ENCODE data around the gene TREML4.

TREML4 gene

DNA sequence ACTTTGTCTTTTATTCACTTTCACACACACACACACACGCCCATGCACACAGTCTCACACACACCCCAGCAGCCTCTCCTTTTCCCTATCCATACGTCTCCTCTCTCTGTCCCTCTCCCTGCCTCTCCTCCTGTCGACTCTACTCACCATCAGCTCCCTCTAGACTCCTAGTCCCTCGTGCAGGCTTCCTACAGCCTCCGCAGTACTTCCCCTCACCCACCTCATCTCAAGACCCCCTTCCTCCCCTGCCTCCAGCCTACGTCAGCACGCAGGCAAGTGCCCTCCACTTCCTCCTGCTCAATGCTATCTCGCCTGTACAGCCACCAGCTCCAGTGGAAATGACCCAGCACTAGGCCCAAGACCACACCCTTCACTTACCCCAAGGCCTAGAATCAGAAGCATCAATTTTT, 26.4 kb upstream of the TREML4 start:
- H3K27me3 ChIP-seq (ENCODE audit: insufficient read depth, poor library complexity, severe bottlenecking): no peaks in the 10 kb centered on the region
- H3K27ac ChIP-seq (replicated peaks): peak overlapping the region; percentile 89

GRCh38 chr6:41204156-41204555, 24.0 kb upstream of the TREML4 start:
- TF ChIP-seq, protein P1, sequence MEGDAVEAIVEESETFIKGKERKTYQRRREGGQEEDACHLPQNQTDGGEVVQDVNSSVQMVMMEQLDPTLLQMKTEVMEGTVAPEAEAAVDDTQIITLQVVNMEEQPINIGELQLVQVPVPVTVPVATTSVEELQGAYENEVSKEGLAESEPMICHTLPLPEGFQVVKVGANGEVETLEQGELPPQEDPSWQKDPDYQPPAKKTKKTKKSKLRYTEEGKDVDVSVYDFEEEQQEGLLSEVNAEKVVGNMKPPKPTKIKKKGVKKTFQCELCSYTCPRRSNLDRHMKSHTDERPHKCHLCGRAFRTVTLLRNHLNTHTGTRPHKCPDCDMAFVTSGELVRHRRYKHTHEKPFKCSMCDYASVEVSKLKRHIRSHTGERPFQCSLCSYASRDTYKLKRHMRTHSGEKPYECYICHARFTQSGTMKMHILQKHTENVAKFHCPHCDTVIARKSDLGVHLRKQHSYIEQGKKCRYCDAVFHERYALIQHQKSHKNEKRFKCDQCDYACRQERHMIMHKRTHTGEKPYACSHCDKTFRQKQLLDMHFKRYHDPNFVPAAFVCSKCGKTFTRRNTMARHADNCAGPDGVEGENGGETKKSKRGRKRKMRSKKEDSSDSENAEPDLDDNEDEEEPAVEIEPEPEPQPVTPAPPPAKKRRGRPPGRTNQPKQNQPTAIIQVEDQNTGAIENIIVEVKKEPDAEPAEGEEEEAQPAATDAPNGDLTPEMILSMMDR (IDR thresholded peaks at IDR 0.05; ENCODE audit: insufficient read depth, low read length): no peak
- TF ChIP-seq GABPA (IDR thresholded peaks at IDR 0.05; ENCODE audit: low read depth) (no peak), SPI1 (IDR thresholded peaks at IDR 0.05; ENCODE audit: borderline replicate concordance, low read depth) (no peak), REST (IDR thresholded peaks at IDR 0.05; ENCODE audit: insufficient replicate concordance, low read depth) (no peak), POLR2AphosphoS5 (IDR thresholded peaks at IDR 0.05; ENCODE audit: low read depth) (no peak)
- Histone ChIP-seq H3K4me3 (replicated peaks; ENCODE audit: insufficient read depth, low read length) (no peak overlapping the region), H3K27ac (replicated peaks) (no peak overlapping the region), H3K27me3 (ENCODE audit: insufficient read depth, poor library complexity, severe bottlenecking) (no peaks in the 10 kb centered on the region)
- DNase-seq (ENCODE audit: low read depth in 1 of 2, low spot score in 1 of 2): no peak

More for the DNA sequence above, 26.4 kb upstream of the TREML4 start:
- DNase-seq (ENCODE audit: low read depth in 1 of 2, low spot score in 1 of 2): peak in 1 of 2 experiments; percentile 30
- H3K4me3 ChIP-seq (replicated peaks; ENCODE audit: insufficient read depth, low read length): no peak overlapping the region
- TF ChIP-seq POLR2AphosphoS5 (IDR thresholded peaks at IDR 0.05; ENCODE audit: low read depth): no peak
- TF ChIP-seq SPI1 (IDR thresholded peaks at IDR 0.05; ENCODE audit: borderline replicate concordance, low read depth): peak; percentile 22; the same call in 1 of the 2 replicates
- TF ChIP-seq, protein P1 (IDR thresholded peaks at IDR 0.05; ENCODE audit: insufficient read depth, low read length): no peak

DNA sequence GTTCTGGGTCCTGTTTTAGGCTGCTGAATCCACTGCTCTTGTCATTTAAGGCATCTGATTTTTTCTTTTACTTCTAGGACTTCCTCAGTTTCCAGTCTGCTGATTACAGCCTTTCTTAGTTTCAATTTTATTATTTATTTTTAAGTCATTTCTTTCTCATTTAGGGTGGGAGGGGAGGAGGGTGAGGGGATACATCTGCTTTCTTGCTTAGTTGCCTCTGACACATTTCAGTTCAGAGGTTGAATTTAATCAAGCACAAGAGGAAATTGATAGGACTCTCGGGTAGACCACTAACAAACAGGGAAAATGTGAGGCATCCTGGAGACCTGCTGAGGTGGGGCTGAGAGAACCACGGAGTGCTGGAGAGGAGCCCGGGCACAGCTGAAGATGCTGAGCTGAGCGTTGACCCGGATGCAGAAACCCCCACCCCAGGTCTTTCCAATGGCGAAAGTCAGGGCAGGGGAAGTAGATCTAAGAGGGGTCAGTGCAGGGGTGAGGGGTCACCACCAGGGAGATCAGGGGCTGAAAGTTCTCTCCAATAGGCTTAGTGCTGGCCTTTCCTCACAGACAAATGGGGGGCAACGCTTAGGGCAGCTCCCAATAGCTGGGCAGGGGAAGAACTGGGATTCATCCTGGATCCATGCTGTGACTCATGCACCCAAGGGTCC, 19.6 kb upstream of the TREML4 start:
- Histone ChIP-seq H3K27ac (replicated peaks) (no peak overlapping the region), H3K27me3 (ENCODE audit: insufficient read depth, poor library complexity, severe bottlenecking) (no peaks in the 10 kb centered on the region)
- TF ChIP-seq SPI1 (IDR thresholded peaks at IDR 0.05; ENCODE audit: borderline replicate concordance, low read depth) (no peak), REST (IDR thresholded peaks at IDR 0.05; ENCODE audit: insufficient replicate concordance, low read depth) (no peak), GABPA (IDR thresholded peaks at IDR 0.05; ENCODE audit: low read depth) (no peak), POLR2AphosphoS5 (IDR thresholded peaks at IDR 0.05; ENCODE audit: low read depth) (no peak)
- TF ChIP-seq, protein P1 (IDR thresholded peaks at IDR 0.05; ENCODE audit: insufficient read depth, low read length): no peak

More for the DNA sequence above, 19.6 kb upstream of the TREML4 start:
- DNase-seq (ENCODE audit: low read depth in 1 of 2, low spot score in 1 of 2): no peak
- H3K4me3 ChIP-seq (replicated peaks; ENCODE audit: insufficient read depth, low read length): no peak overlapping the region

Data from HL-60 (cell line).